GM21619 (cell line): ENCODE measurements around the gene TNNI2.
"Not testable (repeated sequence)": the region's sequence is repeated elsewhere in the genome, so short reads cannot be mapped to it uniquely, and the experiment has no call there.

Source experiments
- ATAC-seq: cut with Tn5 transposase; IDR thresholded peaks from one replicate; pipeline ENCODE4 v1.9.1; 2021; ENCODE audit not compliant: unreplicated experiment

The TNNI2 gene

DNA sequence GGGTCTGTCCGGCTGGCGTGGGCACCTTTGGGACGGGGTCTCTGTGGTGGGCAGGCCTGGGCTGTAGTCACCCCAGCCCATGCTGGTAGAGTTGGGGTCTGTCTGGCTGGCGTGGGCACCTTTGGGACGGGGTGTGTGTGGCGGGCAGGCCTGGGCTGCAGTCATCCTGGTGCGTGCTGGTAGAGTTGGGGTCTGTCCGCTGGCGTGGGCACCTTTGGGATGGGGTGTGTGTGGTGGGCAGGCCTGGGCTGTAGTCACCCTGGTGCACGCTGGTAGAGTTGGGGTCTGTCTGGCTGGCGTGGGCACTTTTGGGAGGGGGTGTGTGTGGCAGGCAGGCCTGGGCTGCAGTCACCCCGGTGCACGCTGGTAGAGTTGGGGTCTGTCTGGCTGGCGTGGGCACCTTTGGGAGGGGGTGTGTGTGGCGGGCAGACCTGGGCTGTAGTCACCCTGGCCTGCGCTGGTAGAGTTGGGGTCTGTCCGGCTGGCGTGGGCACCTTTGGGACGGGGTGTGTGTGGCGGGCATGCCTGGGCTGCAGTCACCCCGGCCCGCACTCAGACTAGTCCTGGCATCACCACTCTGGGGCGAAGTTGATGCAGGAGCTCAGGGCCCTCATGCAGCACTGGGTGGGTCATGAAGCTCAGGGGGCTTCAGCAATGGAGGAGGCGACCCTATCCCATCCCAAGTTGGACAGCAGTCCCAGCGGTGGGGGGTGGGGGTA is 33.6 kb downstream of the TNNI2 start:
- no peak for ATAC-seq

- ATAC-seq, result no peak
Measured at GRCh38 chr11:1873048-1873812, 34.4 kb downstream of the TNNI2 start.

DNA sequence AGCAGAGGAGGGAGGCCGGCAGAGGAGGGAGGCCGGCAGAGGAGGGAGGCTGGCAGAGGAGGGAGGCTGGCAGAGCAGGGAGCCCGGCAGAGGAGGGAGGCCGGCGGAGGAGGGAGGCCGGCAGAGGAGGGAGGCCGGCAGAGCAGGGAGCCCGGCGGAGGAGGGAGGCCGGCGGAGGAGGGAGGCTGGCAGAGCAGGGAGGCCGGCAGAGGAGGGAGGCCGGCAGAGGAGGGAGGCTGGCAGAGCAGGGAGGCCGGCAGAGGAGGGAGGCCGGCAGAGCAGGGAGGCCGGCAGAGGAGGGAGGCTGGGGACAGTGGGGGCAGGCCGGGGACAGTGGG is 35.0 kb downstream of the TNNI2 start:
- not testable (repeated sequence) for ATAC-seq

GRCh38 chr11:1874441-1875092 is 35.8 kb downstream of the TNNI2 start:
- ATAC-seq, result not testable (repeated sequence)

DNA sequence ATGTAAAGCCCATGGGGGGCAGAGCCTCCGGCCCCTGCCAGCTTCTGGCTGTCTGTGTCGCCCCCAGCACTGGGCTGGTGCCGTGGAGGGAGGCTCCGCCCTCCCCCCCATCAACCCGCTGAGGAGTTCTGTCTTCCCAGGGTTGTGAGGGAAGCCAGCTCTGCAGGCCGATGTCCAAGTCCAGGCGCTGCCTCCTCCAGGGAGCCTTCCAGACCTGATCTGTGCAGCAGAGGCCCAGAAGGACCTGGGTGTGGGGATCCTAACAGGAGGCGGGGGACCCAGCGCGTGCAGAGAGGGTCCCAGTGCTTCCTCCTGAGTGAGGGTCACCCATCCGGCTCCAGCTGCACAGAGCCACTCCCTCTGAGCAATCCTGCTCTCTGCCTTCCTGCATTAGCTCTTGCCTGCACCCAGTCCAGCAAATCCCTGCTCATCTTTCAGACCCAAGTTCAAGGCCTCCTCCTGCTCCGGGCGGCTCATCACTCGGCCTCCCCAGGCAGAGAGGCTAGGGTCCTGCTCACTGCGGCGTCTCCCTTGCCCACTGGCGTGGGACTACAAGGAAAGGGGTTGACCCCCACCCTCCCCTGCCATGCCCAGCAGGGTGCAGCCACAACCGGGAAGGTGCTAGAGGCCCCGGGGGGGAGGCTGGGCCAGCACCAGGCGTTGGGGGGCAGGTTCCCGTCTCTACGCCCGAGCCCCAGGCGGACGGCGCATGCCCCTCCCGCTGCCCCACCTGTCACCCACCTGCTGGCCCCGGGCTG is 36.5 kb downstream of the TNNI2 start:
- no peak for ATAC-seq

- ATAC-seq, result not testable (repeated sequence)
Measured at GRCh38 chr11:1875851-1876301, 37.1 kb downstream of the TNNI2 start.

DNA sequence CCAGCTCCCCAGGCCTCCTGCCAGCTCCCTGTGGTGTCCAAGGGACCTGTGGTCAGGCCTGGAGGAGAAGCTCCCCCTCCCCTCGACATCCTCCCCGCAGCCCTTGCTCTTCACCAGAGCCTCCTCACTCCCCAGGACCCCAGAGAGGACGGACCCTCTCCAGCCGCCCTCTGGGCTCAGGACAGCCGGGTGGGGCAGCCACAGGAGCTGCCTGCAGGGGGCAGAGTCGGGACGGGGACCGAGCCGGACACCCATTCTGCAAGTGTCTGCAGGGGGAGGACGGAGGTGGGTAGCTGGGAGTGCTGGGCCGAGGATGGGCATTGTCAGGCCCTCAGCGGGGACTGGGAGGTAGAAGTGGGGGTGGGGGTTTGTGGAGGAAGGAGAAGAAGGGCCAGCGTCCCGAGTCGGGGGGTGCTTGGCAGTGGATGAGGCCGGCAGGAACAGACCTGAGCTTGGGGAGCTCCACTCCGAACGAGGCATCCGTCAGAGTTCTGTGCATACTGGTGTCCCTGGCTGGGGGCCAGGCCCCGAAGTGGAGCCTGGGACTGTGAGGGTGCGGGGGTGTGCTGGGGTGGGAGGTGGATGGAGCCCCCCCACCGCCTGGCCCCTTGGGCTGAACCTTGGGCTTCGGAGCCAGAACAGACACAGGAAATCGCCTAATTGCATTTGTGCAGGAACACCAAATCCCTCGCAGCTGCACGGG is 37.7 kb downstream of the TNNI2 start:
- ATAC-seq, result no peak

DNA sequence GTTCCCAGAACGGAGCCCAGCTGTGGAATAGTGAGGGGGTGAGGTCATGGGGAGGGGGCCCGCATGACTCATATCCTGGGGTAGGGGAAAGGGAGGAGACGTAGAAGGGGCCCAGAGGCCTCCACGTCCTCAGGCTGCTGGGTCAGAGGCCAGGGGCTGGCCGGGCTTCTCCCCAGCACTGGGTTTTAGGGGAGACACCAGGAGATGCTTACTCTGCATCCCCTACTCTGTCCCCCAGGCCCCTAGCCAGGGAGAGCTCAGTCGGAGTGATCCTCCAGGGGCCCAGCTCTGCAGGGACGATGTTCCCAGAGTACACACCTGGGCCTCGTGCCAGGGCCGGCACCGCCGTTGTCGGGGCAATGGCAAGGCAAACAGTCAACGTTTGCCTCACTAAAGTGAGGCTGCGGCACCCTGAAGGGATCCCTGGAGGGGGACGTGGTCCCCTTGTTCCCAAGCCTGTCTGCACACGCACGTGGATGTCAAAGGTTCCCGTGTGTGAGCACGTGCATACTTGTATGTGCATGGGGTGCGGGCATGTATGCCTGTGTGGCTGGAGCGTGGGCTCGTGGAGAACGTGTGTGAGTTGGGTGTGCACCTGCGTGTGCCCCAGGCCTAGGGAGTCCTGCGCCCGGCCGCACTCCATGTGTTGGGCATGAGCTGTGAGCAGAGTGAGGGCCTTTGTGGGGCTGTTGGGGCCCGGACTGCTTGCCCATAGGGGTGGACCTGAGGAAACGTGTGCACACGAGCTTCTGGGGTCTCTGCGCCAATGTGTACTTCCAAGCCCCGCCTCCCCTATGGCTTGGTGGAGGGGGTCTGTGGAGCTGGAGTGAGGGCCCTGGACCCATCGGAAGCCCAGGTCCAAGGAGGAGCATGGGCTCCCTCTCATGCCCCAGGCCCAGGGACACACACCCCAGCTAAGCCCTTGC is 38.7 kb downstream of the TNNI2 start:
- ATAC-seq, result no peak

GRCh38 chr11:1878137-1879031 is 39.6 kb downstream of the TNNI2 start:
- ATAC-seq, result no peak

- ATAC-seq, result no peak
Measured at GRCh38 chr11:1879342-1879940, 40.7 kb downstream of the TNNI2 start.

- no peak for ATAC-seq
Measured at GRCh38 chr11:1879941-1880720, 41.4 kb downstream of the TNNI2 start.

DNA sequence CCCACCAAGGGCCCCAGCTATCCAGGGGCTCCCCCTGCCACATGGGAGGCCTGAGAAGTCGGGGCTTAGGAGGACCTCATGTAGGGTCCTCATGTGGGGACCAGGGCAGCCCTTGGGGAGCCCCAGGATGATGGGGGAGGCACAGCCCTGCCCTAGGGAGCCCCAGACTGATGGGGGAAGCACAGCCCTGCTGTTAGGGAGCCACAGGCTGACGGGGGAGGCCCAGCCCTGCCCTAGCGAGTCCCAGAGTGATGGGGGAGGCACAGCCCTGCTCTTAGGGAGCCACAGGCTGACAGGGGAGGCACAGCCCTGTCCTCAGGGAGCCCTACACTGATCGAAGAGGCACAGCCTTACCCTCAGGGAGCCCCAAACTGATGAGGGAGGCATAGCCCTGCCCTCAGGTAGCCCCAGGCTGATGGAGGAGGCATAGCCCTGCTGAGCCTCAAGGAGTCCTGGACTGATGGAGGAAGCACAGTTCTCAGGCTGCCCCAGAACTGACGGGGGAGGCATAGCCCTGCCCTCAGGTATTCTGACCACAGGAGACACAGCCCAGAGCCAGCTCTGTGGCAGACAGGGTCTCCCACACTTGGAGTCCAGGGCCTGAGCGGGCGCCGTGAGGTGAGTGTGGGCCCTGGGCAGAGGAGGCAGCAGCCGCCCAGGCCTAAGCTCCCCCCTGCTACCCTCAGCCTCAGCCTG is 42.1 kb downstream of the TNNI2 start:
- ATAC-seq, result no peak

DNA sequence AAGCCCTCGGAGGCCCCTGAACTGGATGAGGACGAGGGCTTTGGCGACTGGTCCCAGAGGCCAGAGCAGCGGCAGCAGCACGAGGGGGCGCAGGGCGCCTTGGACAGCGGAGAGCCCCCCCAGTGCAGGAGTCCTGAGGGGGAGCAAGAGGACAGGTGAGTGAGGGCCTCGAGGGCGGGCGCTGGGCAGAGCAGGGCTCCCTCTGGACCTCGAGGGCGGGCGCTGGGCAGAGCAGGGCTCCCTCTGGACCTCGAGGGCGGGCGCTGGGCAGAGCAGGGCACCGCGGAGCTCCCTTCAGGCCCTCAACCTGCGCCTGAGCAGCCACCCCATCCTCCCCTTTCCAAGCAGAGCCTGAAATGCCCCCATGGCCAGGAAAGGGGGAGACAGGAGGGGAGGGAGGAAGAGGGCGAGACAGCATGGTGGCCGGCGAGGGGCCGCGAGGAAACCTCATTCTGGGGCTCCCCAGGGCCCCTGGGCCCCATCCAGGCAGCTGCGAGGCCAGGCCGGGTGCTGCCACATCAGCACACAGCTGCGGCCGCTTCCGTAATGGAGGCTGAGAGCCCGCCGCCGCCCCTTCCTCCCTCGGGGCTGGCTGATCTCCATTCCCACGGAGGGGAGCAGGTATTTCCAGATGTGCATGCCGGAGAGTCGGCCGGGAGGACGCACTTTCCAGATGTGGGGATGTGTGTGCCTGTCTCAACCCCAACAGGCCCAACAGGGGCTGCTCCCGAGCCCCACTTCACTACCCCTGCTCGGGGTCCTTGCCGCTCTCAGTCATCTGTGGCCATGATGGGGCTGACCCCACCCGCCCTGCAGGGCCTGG is 42.9 kb downstream of the TNNI2 start:
- ATAC-seq, result no peak

- ATAC-seq, result no peak
Measured at GRCh38 chr11:1882265-1883238, 43.8 kb downstream of the TNNI2 start.
